GM15510 (cell line): ENCODE results near the gene UGT3A1.

Experiments used
- POLR2A ChIP-seq: IDR thresholded peaks from 3 replicates; pipeline ENCODE4 v1.6.1; 2011; ENCODE audit warnings: borderline replicate concordance; ENCODE audit not compliant: insufficient read length; ENCODE audit errors: extremely low read depth

The UGT3A1 gene

GRCh38 chr5:35990941-35991611, at the start of gene UGT3A1:
Gene UGT3A1 (minus strand): TSS chr5:35991390. CDS start chr5:35991240, 150 bp downstream.
- TF ChIP-seq POLR2A = no peak

- TF ChIP-seq POLR2A = no peak
These were observed 44.5 kb upstream of the UGT3A1 start for GRCh38 chr5:36035696-36036095.

GRCh38 chr5:36033486-36033885, 42.3 kb upstream of the UGT3A1 start:
- no peak for TF ChIP-seq POLR2A

DNA sequence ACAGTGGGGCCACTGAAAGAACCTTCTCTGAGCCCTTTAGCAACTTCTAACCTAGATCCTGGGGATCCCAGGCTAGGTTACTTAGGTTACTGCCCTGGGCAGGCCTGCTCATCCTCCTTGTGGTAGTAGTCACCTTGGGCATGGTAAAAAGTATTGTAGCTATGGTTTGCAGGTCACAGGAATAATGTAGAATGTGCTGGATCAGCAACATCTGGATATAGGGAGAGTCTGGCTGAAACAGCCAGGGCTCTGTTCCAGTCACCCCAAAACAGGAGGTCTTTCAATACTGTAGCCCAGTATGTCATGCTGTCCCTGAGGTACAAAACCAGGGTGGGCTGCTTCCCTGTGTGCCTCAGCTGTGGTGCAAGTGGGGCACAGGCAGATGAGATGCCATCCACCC, 41.9 kb upstream of the UGT3A1 start:
- no peak for TF ChIP-seq POLR2A

DNA sequence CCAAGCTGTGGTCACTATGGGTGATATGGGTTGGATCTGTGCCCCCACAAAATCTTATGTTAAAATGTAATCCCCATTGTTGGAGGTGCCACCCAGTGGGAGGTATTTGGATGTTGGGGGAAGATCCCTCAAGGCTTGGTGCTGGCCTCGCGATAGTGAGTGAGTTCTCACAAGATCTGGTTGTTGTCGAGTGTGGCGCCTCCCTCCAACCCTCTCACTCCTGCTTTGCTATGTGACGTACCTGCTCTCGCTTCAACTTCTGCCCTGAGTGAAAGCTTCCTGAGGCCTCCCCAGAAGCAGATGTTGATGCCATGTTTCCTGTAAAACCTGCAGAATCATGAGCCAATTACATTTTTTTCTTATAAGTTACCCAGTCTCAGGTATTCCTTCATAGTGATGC, 40.0 kb upstream of the UGT3A1 start:
- no peak for TF ChIP-seq POLR2A

DNA sequence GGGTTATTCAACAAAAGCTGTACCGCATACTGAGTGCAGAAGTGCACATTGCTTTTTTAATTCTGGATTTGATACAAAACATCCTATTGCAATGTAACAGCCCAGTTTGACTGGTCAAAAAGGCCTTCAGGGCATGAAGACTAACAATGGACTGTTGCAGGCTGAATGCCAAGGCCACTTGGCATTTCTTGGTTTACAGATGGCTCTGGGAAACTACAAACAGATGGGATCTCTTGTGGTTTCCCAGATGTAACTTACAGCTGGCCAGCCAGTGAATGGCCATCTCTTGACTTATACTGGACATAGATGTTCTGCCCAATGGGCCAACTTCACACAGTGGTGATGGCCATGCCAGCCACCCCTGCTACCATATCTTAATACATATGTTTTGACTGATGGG, 38.7 kb upstream of the UGT3A1 start:
- TF ChIP-seq POLR2A = no peak

DNA sequence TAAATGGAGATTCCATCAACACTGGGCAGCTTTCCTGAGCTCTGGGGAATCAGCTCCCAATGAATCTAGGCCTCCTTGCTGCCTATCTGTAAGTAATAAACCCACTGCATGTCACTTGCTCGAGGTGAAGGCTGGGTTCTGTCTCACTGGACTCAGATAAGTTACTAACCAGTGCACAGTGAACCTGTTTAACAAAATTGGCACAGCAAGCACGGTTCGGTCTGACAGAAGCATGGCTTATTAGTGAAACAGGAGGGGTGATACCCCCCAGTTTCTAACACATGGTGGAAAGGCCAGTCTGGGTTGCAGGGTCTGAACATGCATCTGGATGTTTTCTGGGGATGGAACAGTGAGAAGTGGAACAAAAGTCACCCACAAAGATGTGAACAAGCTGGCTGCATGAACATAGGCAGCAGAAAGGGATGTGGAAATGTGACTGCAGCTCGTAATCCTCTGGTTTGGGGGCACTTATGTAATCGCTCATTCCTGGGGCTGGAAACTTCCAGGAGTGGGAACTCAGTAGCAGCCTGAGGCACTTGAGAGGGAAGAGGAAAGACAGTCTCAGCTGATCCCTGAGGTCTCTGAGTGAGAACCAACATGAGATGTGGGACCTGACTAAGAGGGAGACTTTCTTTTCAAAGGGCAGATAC, 37.8 kb upstream of the UGT3A1 start:
- no peak for TF ChIP-seq POLR2A

DNA sequence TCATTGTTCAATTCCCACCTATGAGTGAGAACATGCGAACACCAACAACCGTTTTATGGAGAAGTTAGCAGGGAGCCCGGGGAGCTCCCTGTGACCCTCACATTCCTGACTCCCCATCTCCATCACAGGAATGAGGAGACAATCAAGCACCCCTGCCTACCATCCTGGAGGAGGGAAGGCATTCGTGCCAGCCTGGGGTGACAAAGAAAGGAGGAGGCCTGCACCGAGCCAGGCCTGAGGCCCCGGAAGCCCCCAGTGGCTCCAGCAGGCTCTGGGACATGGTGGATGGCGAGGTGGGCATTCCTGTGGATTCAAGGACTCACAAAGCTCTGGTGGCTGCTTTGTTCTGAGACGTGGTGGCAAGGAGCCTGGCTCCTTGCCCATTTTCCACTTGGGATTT, 36.5 kb upstream of the UGT3A1 start:
- TF ChIP-seq POLR2A = no peak

- no peak for TF ChIP-seq POLR2A
These were observed 35.7 kb upstream of the UGT3A1 start for GRCh38 chr5:36026706-36027465.

- no peak for TF ChIP-seq POLR2A
These were observed 26.4 kb upstream of the UGT3A1 start for GRCh38 chr5:36017622-36018021.

- TF ChIP-seq POLR2A = no peak
These were observed 25.8 kb upstream of the UGT3A1 start for GRCh38 chr5:36017004-36017403.

- no peak for TF ChIP-seq POLR2A
These were observed 22.0 kb upstream of the UGT3A1 start for GRCh38 chr5:36013182-36013581.

DNA sequence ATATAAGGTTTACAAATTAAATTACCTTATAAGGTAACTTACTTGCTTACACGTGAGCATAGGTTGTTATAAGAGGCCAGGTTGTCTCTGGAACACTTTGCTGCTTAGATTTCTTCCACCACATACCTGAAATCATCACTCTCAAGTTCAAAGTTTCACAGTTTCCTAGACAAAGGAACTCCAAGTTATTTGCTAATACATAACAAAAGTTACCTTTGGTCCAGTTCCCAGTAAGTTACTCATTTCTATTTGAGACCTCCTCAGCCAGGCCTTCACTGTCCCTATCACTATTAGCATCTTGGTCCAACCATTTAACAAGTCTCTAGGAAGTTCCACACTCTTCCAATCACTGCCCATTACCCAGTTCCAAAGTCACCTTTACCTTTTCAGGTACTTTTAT, 18.5 kb upstream of the UGT3A1 start:
- TF ChIP-seq POLR2A = no peak

GRCh38 chr5:36007366-36007765, 16.2 kb upstream of the UGT3A1 start:
- no peak for TF ChIP-seq POLR2A

- no peak for TF ChIP-seq POLR2A
These were observed 15.0 kb upstream of the UGT3A1 start for GRCh38 chr5:36006163-36006562.

GRCh38 chr5:36001032-36001431, 9.8 kb upstream of the UGT3A1 start:
- no peak for TF ChIP-seq POLR2A
